HG03039 (cell line): ENCODE measurements around the gene GTF3C1.

Experiments used
- ATAC-seq: cut with Tn5 transposase; IDR thresholded peaks from one replicate; pipeline ENCODE4 v1.9.1; 2021; ENCODE audit warnings: mild to moderate bottlenecking, moderate library complexity; ENCODE audit not compliant: unreplicated experiment

GTF3C1 gene, protein sequence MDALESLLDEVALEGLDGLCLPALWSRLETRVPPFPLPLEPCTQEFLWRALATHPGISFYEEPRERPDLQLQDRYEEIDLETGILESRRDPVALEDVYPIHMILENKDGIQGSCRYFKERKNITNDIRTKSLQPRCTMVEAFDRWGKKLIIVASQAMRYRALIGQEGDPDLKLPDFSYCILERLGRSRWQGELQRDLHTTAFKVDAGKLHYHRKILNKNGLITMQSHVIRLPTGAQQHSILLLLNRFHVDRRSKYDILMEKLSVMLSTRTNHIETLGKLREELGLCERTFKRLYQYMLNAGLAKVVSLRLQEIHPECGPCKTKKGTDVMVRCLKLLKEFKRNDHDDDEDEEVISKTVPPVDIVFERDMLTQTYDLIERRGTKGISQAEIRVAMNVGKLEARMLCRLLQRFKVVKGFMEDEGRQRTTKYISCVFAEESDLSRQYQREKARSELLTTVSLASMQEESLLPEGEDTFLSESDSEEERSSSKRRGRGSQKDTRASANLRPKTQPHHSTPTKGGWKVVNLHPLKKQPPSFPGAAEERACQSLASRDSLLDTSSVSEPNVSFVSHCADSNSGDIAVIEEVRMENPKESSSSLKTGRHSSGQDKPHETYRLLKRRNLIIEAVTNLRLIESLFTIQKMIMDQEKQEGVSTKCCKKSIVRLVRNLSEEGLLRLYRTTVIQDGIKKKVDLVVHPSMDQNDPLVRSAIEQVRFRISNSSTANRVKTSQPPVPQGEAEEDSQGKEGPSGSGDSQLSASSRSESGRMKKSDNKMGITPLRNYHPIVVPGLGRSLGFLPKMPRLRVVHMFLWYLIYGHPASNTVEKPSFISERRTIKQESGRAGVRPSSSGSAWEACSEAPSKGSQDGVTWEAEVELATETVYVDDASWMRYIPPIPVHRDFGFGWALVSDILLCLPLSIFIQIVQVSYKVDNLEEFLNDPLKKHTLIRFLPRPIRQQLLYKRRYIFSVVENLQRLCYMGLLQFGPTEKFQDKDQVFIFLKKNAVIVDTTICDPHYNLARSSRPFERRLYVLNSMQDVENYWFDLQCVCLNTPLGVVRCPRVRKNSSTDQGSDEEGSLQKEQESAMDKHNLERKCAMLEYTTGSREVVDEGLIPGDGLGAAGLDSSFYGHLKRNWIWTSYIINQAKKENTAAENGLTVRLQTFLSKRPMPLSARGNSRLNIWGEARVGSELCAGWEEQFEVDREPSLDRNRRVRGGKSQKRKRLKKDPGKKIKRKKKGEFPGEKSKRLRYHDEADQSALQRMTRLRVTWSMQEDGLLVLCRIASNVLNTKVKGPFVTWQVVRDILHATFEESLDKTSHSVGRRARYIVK (N-terminal part only)

DNA sequence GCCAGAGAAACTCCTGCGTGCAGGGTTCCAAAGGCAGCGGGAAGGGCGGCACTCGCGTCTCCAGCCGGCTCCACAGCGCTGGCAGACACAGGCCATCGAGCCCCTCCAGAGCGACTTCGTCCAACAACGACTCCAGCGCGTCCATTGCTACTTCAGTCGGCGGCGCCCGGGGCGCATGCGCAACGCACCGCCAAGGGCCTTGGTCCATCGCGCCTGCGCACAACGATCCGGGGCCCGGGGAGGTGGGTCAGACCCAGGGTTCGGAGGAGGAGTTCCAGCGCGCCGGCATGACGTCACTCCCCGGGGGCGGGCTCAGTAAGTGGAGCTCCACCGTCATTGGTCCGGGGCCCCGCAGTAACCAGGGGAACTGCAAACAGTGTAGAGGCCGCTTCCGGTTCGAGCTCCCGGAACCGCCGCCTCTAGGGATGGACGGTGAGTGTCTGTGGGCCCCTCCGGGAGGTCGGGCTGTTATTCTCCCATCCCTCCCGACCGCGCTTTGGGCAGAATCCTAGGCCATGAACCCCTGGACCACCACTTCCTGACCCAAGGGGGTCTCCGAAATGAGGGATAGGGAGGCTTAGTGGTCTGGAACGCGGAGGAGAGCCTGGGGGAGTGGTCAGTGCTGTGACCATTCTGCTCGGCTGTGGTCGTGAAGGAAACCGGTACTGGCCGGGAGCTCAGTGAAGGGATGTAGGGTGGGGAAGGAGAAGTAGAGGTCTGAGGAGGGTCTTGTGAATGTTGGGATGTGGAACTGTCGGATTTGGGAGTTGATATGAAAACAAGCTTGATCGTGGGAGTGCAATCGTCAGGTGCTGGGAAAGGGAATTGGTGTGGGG, at the start of gene GTF3C1, which contains the start of gene KATNIP:
GTF3C1 (minus strand) TSS at position 168 of the 836 bp plus-strand sequence; CDS start at position 145, 23 bp downstream.
KATNIP (plus strand) TSS at position 399 of the 836 bp plus-strand sequence; CDS start at position 426, 27 bp downstream.
- ATAC-seq, result peak; percentile 94

GRCh38 chr16:27598931-27599565, 49.3 kb upstream of the GTF3C1 start:
- ATAC-seq, result no peak

GRCh38 chr16:27598220-27598619, 48.5 kb upstream of the GTF3C1 start:
- ATAC-seq, result no peak

GRCh38 chr16:27597361-27597760, 47.6 kb upstream of the GTF3C1 start:
- no peak for ATAC-seq

- ATAC-seq, result no peak
These were observed 46.7 kb upstream of the GTF3C1 start for GRCh38 chr16:27596411-27596810.

DNA sequence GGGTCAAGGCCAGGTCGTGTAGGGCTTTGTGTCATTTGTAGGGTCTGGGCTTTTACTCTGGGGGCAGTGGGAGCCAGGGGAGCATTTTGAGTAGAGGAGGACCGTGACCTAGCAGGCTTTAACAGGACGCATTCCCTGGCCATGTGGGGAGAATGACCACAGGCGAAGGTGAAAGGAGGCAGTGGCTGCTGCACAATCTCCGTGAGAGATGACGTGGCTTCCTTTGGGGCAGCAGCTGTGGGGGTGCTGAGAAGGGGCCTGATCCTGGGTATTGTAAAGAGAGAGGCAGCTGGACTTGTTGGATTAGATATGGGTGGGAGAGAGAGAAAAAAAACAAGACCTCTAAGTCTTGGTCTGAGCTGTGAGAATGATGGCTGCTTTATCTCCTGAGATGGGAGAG, 46.3 kb upstream of the GTF3C1 start:
- ATAC-seq, result no peak

DNA sequence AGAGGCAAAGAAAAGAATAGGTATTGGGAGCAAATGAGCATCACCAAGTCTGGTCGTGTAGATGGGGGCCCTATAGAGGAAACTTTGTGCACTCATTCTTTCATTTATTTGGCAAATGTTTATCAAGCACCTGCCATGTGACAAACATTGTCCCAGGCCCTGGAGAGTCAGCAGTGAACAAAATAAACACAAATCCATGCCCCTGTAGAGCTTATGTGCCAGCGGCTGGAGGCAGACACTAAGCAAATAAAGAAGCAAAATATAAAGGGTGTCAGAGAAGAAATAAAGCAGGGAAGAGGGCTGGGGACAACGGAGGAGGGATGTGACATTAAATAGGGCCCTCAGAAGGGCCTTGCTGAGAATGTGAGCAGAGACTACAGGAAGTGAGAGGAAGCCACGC, 45.8 kb upstream of the GTF3C1 start:
- ATAC-seq, result no peak

DNA sequence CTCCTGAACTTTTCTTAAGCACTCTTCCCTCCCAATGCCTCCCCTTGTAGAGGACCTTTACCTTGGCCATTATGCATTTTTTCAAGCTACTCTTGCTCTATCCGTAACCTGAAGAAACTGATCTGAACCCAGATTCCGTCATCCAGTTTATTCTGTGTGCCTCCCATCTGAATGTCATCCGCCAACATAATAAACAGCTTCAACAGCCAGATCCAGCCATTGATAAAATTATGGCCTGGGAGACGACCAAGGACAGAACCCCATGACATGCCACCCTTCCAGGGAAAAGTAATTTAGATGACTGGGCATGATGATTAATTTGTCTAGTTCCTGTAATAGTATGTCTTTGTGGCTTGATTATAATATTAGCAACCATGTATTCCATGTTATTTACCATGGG, 42.1 kb upstream of the GTF3C1 start:
- ATAC-seq, result no peak

- no peak for ATAC-seq
These were observed 38.3 kb upstream of the GTF3C1 start for GRCh38 chr16:27588057-27588456.

DNA sequence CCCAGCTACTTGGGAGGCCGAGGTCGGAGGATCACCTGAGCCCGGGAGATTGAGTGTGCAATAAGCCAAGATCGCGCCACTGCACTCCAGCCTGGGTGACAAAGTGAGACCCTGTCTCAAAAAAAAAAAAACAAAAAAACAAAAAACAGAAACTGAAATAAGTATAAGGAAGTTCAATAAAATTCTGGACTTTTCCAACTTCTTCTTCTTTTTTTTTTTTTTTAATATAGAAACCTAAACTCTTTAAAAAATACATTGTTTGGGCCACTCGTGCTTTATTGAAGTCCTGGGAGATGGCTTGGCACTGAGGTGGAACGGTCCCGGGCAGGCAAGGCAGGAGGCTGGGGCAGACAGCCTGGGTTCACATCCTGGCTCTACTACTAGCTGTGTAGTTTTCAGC, 37.0 kb upstream of the GTF3C1 start:
- no peak for ATAC-seq

- ATAC-seq, result no peak
These were observed 35.5 kb upstream of the GTF3C1 start for GRCh38 chr16:27585200-27585599.

- ATAC-seq, result no peak
These were observed 33.9 kb upstream of the GTF3C1 start for GRCh38 chr16:27583634-27584033.

GRCh38 chr16:27582883-27583282, 33.2 kb upstream of the GTF3C1 start:
- ATAC-seq, result no peak

- no peak for ATAC-seq
These were observed 29.6 kb upstream of the GTF3C1 start for GRCh38 chr16:27579087-27579980.

DNA sequence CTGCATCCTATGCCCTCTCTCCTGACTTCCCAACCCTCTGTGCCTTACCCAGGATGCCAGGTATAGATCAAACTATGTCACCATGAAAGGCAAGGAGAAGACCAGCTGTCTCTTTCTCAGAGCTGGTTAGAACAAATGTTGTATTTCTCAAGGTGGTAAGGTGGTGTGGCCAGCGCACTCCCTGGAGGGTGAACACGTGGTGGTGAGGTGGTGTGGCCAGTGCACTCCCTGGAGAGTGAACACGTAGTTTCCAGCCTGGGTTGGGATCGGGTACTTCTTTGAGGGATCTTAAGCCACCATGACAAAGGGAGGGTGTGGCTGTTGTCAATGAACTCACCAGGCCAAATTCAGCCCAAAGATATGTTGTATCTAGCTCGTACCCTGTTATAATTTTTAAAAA, 27.0 kb upstream of the GTF3C1 start:
- no peak for ATAC-seq

GRCh38 chr16:27572711-27573110, 23.0 kb upstream of the GTF3C1 start:
- no peak for ATAC-seq

- ATAC-seq, result no peak
These were observed 22.0 kb upstream of the GTF3C1 start for GRCh38 chr16:27571433-27572326.
